Adipose tissue (tissue), 3 donors: ENCODE results near the gene TRIM71. TPM values are rescaled to one million over a fixed set of nuclear protein-coding genes. Genes with fewer than 3 reads are reported as not detected.

Experiments
- H3K27ac ChIP-seq: one replicate; pipeline ENCODE4 v1.5.1; 2013; ENCODE audit warnings: low read depth, low read length
- WGBS, 3 donors: extraction: QIAGEN DNeasy Blood & Tissue Kit; methylation state at CpG; one replicate each; pipeline ENCODE4 v1.1.7; 2013; 5-methylcytosine and 5-hydroxymethylcytosine counted together
- polyA plus RNA-seq, 3 donors: library from polyadenylated mRNA; stranded (reverse); fragments of 200-250 nt; gene quantifications; one replicate each; pipeline ENCODE4 v1.2.3, GENCODE V29; 2013
- donor health status: healthy with polysubstance abuse.
- donor health status: Bipolar disorder and iron deficiency.
- donor health status: healthy.

Gene TRIM71
- polyA plus RNA-seq, 3 donors, result under 0.01 to 0.01 TPM; not detected in 1

GRCh38 chr3:32877598-32877997, 59.8 kb downstream of the TRIM71 start:
- H3K27ac ChIP-seq, result no peak overlapping the region
- whole genome bisulfite sequencing, 3 donors, result 74 to 88% (median 85%) methylated on average over 2 of the region's 2 CpGs

DNA sequence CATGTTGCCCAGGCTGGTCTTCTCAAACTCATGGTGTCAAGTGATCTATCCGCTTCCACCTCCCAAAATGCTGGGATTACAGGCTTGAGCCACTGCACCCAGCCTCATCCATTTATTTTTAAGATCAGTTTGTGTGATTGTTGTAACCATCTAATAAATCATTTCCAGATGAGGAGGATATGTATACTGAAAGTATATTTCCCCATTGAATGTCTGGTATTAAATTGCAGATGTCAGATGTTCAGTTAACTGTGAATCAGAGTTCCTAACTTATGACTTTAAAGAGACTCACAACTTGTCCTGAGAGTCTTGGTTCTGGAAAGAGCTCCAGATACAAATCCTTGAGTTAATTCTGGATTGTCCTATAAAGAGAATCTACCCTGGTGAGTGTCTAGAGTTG, 62.4 kb downstream of the TRIM71 start:
- WGBS, 3 donors, result 95 to 98% (median 96%) methylated on average over 1 of the region's 1 CpG

GRCh38 chr3:32881624-32882023, 63.8 kb downstream of the TRIM71 start:
- 84 to 95% (median 92%) methylated on average over 2 of the region's 2 CpGs for WGBS, 3 donors
- H3K27ac ChIP-seq, result no peak overlapping the region

More for the DNA sequence above, 62.4 kb downstream of the TRIM71 start:
- no peak overlapping the region for H3K27ac ChIP-seq

- H3K27ac ChIP-seq, result no peak overlapping the region
- 74 to 90% (median 85%) methylated on average over 1 of the region's 1 CpG for WGBS, 3 donors
These were observed 64.4 kb downstream of the TRIM71 start for GRCh38 chr3:32882189-32882588.

- no peak overlapping the region for H3K27ac ChIP-seq
- 82 to 90% (median 82%) methylated on average over 6 of the region's 6 CpGs for WGBS, 3 donors
These were observed 64.8 kb downstream of the TRIM71 start for GRCh38 chr3:32882603-32883025.

DNA sequence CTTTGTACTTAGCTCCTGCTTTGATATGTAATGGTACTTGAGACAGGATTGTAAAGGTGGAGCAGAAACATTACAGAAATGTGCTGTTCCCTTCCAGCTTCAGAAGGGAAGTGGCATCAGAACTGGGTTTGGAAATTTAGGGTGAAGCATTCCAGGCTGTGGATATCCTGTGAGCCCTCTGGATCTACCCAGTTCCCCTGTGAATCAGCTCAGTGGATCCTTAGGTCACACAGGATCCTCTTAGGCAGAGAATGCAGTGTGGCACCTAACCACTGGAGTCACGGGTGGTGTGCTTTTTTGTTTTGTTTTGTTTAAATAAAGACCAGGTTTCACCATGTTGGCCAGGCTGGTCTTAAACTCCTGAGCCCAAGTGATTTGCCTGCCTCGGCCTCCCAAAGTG, 66.0 kb downstream of the TRIM71 start:
- H3K27ac ChIP-seq, result no peak overlapping the region
- 90 to 96% (median 94%) methylated on average over 2 of the region's 2 CpGs for WGBS, 3 donors

GRCh38 chr3:32884591-32884990, 66.8 kb downstream of the TRIM71 start:
- 46 to 96% (median 89%) methylated on average over 2 of the region's 2 CpGs for WGBS, 3 donors
- no peak overlapping the region for H3K27ac ChIP-seq

GRCh38 chr3:32885283-32885901, 67.6 kb downstream of the TRIM71 start:
- no peak overlapping the region for H3K27ac ChIP-seq
- 93 to 96% (median 94%) methylated on average over 11 of the region's 11 CpGs for WGBS, 3 donors

- 66 to 80% (median 69%) methylated on average over 4 of the region's 4 CpGs for WGBS, 3 donors
- H3K27ac ChIP-seq, result no peak overlapping the region
These were observed 68.5 kb downstream of the TRIM71 start for GRCh38 chr3:32886296-32886695.

DNA sequence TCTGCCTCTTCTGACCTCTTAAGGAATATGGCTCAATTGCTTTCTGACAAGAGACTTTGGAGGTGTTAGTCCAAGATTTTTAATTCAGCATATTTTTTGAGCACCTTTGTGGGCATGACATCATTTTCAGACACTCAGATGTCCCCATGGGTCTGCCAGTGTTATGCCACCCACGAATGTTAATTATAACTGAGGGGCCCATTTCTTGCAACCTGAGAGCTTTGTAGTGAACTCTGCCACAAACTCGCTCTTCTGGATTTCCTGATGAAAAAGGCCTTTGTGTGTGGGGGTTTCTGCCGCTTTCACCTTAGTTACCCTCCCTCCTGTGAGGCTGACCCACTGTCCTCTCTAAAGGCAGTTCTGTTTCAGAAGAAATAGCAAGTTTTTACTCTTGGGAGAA, 69.1 kb downstream of the TRIM71 start:
- no peak overlapping the region for H3K27ac ChIP-seq
- 59 to 95% (median 86%) methylated on average over 3 of the region's 3 CpGs for WGBS, 3 donors

- WGBS, 3 donors, result 79 to 87% (median 83%) methylated on average over 1 of the region's 1 CpG
- H3K27ac ChIP-seq, result no peak overlapping the region
These were observed 70.9 kb downstream of the TRIM71 start for GRCh38 chr3:32888739-32889138.

- 94 to 97% (median 97%) methylated on average over 42 of the region's 42 CpGs for WGBS, 3 donors
- H3K27ac ChIP-seq, result no peak overlapping the region
These were observed 72.9 kb downstream of the TRIM71 start for GRCh38 chr3:32890420-32891276.

GRCh38 chr3:32891365-32891764, 73.6 kb downstream of the TRIM71 start:
- no peak overlapping the region for H3K27ac ChIP-seq
- 92 to 97% (median 93%) methylated on average over 19 of the region's 19 CpGs for WGBS, 3 donors

DNA sequence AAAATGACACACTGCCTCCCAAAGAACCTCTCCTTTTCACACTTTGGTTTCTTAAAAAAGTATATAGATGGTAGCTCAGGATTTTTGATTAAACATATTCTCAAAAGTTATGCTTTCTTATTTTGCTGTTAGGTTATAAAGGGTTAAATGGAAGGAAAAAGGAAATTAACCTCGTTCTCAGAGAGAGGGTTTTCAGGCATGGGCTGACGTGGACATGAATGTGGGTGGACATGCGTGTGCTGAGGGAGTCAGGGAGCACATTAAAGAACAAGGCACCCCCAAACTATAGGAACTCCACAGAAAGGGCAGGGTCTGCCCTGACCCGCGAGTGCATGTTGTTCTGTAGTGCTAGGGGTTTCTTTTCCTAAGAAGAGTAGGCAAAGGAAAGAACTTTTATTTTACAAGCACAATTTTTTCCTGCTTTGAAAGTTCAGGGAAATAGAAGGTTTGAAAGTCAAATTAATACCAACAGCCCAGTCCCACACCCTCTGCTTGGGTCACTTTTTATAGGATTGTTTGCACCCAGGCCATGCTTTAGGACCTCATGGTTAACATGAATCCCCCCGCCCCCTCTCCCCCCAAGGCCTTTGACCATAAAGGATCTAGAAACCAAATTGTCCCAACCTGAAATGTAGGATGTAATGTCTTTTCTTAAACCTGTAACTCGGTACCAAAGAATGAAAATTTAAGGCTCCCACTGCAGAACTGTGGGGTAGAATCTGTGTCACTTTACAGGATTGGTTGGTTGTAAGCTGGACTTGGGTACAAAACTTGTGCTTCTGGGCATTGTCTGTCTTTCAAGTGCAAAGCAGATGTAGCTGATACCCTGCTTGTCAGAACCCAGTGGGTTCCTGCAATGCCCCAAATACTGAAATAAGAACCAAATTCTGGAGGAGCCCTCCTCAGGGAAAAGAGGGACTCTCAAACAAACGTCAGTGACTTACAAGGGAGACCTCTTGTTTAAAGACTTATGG, 75.1 kb downstream of the TRIM71 start:
- no peak overlapping the region for H3K27ac ChIP-seq
- WGBS, 3 donors, result 63 to 76% (median 73%) methylated on average over 8 of the region's 8 CpGs

DNA sequence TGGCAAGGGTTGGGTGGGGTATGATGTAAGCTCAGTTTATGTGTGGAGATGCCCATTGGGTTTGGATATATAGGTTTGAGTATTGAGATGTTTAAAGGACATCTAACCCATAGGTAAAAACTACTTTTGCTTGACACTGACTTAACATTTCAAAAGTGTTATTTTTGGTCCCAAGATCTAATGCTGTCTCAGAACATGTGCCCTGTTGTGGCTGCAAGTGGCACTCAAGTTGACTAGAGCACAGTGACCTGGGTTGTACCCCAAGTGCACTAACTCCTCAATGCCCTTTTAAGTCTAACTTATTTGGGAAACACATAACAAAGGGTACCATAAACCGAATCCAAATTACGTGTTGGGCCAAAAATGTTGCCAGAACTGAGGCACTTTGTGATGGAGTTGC, 77.2 kb downstream of the TRIM71 start:
- WGBS, 3 donors, result 83 to 92% (median 91%) methylated on average over 2 of the region's 2 CpGs
- no peak overlapping the region for H3K27ac ChIP-seq

- 90 to 96% (median 92%) methylated on average over 2 of the region's 2 CpGs for WGBS, 3 donors
- H3K27ac ChIP-seq, result no peak overlapping the region
These were observed 77.9 kb downstream of the TRIM71 start for GRCh38 chr3:32895701-32896100.

DNA sequence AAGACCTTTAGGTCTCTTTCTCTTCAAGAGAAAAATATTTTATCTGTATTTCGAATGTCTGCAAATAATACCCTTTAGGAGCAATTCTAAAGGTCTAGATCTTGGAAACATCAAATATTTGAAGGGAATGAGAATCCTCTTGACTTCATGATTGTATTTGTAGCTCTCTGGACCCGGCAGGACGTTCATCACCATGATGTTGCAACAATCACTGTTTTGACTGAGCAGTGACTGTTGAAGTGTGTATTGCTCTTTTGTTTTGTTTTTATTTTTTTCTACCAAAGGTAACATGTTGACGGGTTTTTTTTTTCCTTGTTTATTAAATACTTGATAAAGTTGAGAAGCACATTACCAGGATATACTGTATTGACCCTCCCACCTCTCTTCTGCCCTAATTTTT, 78.3 kb downstream of the TRIM71 start:
- H3K27ac ChIP-seq, result no peak overlapping the region
- WGBS, 3 donors, result 75 to 78% (median 78%) methylated on average over 4 of the region's 4 CpGs

DNA sequence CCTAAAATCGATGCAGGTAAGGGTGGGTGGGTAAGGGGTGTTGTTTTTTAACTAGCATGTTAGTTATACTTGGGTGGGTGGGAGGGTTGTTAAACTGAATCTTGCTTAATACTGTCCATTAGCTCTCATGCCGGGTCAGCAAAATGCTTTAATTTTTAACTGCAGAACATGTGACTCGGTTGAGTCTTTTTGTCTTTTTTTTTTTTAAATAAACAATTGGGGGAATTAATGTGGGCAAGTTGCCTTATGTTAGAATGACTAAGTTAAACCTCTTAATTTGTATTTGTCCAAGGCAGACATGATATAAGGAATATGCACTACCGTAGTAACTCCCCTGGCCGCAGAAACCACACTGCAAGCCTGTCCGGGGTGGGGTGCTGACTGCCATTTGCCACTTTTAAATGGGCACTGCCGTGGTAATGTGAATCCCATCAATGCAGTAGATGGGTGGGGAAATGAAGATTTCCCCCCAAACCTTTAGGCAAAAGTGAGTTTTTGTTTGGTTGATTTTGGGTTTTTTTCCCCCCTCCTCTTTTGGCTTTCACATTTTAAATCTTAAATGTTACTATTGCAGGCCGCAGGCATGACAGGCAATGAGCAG, 79.3 kb downstream of the TRIM71 start:
- H3K27ac ChIP-seq, result no peak overlapping the region
- WGBS, 3 donors, result 80 to 96% (median 93%) methylated on average over 8 of the region's 8 CpGs
